Amniotic stem cell (primary cell): Measurements from ENCODE around the gene FBXW8.

Experiments used
- DNase-seq: peaks from one replicate; lab custom pipeline; 2025; lab: John Stamatoyannopoulos, UW

Gene FBXW8

GRCh38 chr12:116996093-116996492, 85.3 kb downstream of the FBXW8 start:
- no peak for DNase-seq

- no peak for DNase-seq
Observed at GRCh38 chr12:116996621-116997020, 85.9 kb downstream of the FBXW8 start.

GRCh38 chr12:116999066-116999465, 88.3 kb downstream of the FBXW8 start:
- DNase-seq, result no peak

DNA sequence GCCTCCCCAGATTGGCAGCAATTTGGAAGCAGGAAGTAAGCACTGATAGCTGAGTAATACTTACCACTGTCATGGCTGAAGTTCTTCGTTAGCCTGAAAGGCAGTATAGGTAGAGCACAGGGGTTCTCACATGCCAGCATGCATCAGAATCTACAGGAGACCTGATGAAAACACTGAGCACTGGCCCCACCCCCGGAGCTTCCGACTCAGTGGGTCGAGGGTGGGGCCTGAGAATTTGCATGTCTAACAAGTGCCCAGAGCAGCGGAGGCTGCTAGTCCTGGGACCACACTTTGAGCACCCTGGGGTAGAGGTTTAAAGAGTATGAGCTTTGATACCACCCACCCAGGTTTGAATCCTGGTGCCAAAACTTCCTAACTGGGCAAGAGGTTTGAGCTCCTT, 89.6 kb downstream of the FBXW8 start:
- DNase-seq, result no peak

- DNase-seq, result no peak
Observed at GRCh38 chr12:117002051-117002817, 91.5 kb downstream of the FBXW8 start.

DNA sequence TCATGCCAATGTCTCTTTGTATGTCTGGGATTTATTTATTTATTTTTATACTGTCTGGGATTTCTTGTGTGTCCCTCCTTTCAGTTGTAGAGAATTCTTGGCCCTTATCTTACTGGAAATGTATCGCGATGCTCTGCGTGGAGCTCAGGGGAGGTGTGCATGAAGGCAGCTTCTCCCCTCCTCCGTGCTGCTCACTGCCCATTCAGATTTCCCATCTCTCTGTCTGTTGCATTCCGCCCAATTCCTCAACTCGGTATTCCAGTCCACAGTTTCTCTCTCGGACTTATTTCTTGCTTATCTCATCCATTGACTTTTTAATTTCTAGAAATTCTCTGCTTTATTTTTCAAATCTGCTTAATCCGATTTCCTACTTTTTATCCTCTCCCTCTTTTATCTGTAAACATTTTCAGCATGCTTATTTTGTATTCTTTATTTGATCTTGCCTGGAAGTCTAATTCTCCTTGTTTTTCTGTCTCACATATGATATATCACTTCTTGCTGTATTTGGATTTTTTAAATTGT, 93.2 kb downstream of the FBXW8 start:
- DNase-seq, result no peak

DNA sequence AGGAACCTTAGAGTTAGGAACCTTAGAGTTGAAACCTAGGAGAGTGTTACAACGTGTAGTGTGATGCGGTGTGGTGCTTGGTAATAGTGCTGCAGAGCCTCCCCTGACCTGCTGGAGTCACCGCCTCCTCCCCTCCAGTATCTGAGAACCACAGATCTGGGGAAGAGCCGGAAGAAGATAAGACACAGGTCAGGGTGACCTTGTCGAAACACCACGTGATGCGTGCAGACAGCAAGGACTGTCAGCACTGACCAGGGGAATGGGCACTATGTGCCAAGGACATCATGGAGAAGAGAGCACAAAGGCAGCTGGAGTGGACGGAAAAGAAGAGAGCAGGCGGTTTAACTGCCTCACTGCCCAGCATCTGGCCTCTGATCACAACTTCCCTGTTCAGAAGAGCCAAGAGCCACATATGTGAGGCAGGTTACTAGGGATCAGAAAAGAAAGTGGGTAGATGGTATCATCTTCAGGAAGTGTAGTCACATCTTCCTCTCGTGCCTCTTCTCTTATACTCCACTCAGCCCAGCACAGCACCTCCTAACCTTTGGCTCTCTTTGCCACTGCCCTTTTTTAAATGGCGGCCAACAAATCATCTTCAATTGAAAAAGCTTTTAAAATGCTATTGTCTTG, 94.8 kb downstream of the FBXW8 start:
- no peak for DNase-seq

DNA sequence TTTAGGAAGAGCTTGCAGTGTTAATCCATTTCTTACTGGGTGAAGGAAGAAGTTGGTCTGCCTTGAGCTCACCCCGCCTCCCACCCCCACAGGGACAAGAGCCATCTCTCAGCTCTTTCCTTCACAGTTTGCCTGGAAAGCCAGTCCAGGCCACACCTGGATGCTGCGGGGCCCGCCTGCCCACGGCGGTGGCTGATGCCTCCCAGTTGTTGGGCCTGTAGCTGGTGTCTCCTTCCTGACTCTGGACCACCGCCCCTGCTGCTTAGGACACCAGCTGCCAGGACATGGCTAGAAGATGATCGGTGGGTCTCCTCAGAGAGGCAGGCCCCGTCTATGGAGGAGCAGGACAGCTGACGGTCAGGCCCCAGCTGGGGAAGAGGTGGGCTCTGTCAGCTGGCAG, 95.6 kb downstream of the FBXW8 start:
- no peak for DNase-seq

GRCh38 chr12:117007577-117007976, 96.8 kb downstream of the FBXW8 start:
- DNase-seq, result no peak

GRCh38 chr12:117009759-117010158, 99.0 kb downstream of the FBXW8 start:
- no peak for DNase-seq

DNA sequence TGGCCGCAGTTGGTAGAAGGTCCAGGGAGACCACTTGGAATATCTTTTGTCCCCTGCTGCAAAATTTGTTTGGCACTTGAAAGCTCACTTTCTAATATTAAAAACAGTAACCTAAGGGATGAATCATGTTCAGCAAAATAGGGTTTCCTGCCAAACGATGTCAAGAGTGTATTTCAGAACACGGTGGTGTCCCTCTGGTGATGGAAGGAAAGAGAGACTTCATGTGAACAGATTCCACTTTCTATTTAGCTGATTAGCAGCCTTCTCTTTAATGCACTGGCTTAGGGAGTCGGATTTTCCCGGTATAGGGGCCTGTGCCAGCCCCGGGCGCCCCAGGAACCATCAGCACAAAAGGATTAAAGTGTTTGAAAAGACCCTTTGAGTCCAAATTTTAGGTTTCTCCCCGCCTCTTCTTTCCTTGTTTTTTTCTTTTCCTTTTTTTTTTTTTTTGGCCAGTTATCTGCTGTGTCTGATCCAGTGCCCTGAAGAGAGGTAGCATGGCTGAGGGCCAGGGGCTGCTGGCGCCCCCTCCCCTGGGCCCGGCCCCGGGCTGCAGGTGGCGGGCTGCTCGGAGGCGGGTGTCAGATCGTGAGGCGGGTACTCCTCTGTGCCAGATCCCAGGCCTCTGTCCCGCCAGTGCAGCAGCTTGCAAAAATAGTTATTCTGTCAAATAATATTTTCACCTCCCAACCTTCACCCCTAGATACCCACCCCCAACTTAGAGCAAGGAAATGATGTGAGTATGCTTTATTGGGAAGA, 100.1 kb downstream of the FBXW8 start:
- no peak for DNase-seq

DNA sequence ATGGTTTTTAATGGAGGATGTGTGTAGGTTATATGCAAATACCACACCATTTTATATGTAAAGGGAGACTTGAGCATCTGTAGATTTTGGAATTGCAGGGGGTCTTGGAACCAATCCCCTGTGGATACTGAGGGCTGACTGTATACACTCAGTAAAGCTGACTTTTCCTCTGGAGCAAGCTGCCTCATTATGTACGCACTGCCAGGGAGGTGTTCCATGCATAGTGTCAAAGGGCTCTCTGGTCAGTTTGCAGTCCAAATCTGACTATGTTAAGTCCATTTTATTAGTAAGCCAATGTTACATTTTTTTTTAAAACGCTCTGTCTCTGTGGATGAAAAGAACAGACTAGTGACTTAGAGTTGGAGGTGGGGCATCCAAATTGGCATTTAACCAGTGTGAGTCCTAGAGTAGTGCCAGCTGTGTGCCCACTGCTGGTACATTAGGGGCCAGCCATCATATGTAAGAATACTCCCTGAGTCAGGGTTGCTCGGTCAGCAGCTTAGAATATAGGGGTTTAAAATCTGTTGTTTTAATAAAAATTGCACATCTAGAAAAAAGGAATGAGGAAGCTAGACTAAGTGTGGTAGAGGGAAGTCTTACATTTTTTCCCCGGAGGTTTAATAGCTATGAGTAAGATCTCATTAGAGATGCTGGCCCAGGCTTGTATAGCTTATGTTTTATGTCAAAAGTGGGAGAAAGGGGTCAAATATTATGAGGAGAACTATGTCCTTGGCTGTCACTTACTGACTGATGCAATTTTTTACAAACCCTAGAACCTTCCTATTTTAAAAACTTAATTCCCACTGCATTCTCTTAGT, 101.4 kb downstream of the FBXW8 start:
- DNase-seq, result no peak

GRCh38 chr12:117013726-117014125, 103.0 kb downstream of the FBXW8 start:
- DNase-seq, result no peak

GRCh38 chr12:117014342-117014887, 103.7 kb downstream of the FBXW8 start:
- no peak for DNase-seq

DNA sequence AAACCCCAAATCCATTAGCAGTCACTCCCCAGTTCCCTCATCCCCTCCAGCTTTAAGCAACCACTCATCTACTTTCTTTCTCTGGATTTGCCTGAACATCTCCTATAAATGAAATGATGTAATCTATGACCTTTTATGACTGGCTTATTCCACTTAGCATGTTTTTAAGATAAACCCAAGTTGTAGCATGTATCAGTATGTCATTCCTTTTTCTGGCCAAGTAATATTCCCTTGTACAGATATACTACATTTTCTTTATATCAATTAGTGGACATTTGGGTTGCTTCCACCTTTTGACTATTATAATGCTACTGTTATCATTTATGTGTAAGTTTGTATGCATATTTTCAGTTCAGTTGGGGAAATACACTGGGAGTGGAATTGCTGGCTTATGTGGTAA, 105.1 kb downstream of the FBXW8 start:
- no peak for DNase-seq

DNA sequence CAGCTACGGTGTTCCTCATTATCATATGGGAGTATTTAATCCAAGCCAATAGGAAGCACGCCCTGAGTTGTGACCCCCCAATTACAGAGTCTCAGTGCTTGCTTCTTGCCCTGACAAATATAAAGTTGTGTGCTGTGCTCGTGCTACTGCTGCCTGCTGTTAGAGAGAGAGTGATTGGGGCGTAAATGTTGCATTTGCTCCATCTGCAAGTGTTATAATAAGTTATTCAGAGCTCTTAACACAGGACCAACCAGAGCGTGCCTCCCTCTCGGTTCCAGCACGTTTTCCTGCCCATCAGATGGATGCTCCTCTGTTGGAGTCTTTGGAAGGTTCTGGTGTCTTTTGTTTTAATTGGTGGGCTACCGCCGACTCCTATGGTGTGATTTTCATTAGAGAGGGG, 107.1 kb downstream of the FBXW8 start:
- no peak for DNase-seq

GRCh38 chr12:117018276-117018675, 107.5 kb downstream of the FBXW8 start:
- no peak for DNase-seq

- DNase-seq, result no peak
Observed at GRCh38 chr12:117018685-117019084, 107.9 kb downstream of the FBXW8 start.

- no peak for DNase-seq
Observed at GRCh38 chr12:117019866-117020265, 109.1 kb downstream of the FBXW8 start.

DNA sequence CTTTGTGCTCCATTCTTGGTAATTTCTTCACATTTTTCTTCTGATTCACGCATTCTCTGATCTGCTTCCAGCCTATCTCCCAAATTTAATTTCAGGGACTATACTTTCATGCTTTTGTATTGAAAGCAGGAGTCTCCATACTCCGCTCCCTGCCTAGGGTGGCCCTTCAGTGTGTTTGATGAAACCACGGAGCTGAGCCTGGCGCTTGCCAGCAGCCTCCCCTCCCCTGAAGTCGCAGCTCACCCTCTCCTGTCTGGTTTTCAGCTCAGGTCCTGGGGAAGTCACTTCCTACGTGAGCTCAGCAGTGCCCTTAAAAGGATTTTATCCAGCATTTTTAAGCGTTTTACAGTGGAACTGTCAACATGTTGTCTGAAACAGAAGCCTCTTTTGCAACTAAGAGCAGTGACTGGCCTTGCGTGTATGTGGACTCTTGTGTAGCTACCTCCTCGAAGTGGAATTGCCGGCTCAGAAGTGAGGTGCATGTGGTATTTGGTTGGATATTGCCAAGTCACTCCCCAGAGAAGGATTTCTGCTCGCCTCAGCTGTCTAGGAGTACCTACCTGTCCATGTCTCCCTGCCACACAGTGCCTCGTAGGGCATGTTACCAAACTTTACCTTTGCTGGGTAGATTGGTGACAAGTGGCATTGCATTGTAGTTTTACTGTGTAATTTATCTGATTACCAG, 109.9 kb downstream of the FBXW8 start:
- DNase-seq, result no peak

DNA sequence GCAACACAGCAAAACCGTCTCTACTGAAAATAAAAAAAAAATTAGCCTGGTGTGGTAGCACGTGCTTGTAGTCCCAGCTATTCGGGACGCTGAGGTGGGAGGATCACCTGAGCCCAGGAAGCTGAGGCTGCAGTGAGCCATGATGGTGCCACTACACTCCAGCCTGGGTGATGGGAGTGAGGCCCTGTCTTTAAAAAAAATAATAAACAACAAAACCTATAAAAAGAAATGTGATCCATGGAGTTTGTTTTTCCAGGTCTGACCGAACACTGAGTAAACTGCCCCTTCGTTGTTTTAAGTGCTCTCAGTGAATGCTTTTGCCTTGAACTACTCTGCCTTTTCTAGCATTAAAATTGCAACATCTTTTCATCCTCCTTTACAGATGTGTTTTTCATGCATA, 111.7 kb downstream of the FBXW8 start:
- no peak for DNase-seq
